Measurements from ENCODE around the gene GTF3C4.

GTF3C4 gene

GRCh38 chr9:132732326-132733259 is 62.3 kb downstream of the GTF3C4 start:
- no peak for DNase-seq (ENCODE audit: low spot score)

DNA sequence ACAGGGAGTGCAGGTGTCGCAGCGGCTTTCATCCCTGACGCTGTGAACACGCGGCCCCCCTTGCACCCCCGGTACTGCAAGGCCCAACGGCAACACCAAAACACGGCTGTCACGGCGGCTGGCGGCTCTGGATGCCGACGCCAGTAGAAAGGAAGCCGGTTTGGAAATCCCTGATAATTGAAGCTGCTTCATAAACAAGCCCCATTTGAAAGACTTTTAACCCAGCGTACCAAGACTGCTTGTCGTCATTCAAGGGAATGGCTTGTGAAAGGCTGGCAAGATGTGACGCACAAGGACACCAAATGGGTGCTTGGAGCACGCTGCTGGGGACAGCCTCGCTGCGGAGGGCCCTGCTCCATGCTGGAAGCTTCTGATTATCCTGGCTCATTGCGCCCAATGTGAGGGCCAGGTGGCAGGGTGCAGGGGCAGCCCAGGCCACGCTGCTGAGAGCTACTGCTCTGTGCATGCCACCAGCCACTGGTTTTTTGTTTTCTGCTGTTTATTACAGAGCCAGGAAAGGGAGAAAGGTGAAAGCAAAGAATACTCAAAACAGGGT is 63.1 kb downstream of the GTF3C4 start:
- peak; percentile 17 for DNase-seq (ENCODE audit: low spot score)

GRCh38 chr9:132739710-132740310 is 69.5 kb downstream of the GTF3C4 start:
- no peak for DNase-seq (ENCODE audit: low spot score)

DNA sequence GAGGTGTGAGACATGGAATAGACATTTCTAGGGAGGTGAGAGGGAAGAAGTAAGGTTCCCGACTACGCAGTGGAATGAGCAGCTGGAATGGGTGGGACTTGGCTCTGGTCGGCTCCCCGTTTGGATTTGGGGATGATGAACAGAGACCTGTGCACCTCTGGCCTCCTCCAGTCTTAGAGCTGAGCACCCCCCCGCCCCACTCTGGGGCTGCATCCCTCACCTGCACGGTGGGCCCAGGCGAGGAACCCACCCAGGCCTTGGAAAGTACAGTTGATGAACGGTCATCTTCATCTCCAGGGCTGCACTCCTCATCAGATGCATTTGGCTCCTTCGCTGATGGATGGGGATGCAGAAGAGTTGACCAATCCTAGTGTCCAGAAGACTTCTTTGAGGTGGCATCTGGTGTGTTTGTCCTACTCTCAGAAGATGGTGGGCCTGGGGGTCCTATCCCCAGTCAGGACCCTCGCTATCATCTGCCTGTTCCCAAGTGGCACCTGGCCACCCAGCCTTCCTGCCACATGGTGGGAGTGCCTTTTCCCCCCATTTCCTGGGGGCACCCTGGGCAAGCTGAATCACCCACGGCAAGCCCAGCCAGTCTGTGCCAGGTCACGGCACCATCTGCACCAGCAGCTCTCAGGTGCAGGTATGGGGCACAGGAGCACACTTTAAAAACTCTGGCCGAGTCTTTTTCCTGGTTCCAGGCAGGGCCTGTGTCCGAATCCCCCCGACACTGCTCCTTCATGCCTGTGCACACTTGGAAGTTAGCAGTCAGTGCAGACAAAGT is 70.5 kb downstream of the GTF3C4 start:
- DNase-seq (ENCODE audit: low spot score), result no peak

- DNase-seq (ENCODE audit: low spot score), result no peak
These were observed 72.6 kb downstream of the GTF3C4 start for GRCh38 chr9:132742821-132743311.

GRCh38 chr9:132743931-132744479 is 73.7 kb downstream of the GTF3C4 start:
- no peak for DNase-seq (ENCODE audit: low spot score)

Measured in SK-N-DZ (cell line).